GM19395 (cell line): ENCODE results near the gene P4HA3.

Source experiments
- ATAC-seq: cut with Tn5 transposase; IDR thresholded peaks from one replicate; pipeline ENCODE4 v1.9.1; 2021; ENCODE audit warnings: mild to moderate bottlenecking, moderate library complexity; ENCODE audit not compliant: unreplicated experiment

P4HA3 gene

GRCh38 chr11:74268456-74268855 is 43.0 kb downstream of the P4HA3 start:
- ATAC-seq = no peak

DNA sequence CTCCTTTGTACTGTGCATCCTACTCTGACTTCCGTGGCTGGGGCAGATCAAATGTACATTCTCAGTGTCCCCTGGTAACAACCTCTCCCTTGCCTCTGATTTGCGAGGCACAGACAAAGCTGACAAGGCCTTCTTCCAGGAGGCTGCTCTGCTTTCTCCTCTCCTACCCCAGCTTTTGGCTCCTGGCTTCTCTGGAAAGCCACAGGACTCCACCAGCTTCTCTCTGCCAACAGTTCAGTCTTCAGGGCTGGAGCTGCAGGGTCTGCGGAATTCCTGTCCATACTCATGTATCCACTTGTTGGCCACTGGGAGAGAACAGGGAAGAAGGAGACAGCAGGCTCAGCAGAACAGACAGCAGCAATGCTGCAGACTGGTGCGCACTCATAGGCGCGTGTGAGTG is 44.4 kb downstream of the P4HA3 start:
- ATAC-seq = no peak

DNA sequence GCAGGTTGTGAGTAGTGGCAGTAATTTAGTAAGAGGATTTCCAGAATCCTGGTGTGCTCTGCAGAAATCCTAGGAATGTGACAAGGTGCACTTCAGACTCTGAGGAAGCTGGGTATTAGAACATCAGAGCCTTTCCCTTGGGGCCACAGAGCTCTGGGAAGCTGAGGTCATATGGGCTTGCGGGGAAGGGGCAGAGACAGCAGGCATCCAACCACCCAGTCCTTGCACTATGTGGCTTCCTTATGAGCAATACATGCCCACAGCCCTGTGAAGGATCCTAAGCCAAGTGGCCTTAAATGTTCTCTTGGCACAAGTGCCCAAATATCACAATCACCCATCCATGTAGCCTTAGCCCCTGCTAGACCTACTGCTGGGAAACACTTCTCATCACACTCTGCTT is 46.2 kb downstream of the P4HA3 start:
- ATAC-seq = no peak

- ATAC-seq = no peak
These were observed 48.7 kb downstream of the P4HA3 start for GRCh38 chr11:74262725-74263124.

DNA sequence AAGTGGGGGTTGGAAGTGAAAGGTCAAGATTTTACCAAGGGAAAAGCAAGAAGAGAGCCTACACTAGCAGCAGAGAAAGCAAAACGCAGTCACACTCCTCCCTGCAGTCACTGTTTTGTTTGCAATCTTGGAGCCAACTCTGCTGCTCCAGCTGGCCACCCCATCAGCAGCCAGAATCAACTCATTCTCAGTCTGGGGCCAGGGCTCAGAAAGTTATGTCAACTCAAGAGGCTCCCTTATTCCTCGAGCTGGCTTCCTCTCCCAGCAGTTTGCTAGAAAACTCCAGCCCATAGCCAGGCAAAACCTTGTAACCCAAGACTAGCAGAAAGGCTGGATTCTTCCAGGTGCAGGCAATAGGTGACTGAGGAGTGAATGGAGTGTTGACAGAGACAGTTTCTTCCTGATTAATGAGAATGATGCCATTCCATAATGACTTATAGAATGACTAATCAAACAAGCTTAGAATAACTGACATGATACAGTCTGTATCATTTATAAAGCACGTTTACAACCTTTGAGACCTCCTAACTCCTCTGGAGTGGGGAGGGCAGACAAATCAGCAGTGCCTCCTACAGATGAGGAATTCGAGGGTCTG is 53.4 kb downstream of the P4HA3 start:
- ATAC-seq = no peak

DNA sequence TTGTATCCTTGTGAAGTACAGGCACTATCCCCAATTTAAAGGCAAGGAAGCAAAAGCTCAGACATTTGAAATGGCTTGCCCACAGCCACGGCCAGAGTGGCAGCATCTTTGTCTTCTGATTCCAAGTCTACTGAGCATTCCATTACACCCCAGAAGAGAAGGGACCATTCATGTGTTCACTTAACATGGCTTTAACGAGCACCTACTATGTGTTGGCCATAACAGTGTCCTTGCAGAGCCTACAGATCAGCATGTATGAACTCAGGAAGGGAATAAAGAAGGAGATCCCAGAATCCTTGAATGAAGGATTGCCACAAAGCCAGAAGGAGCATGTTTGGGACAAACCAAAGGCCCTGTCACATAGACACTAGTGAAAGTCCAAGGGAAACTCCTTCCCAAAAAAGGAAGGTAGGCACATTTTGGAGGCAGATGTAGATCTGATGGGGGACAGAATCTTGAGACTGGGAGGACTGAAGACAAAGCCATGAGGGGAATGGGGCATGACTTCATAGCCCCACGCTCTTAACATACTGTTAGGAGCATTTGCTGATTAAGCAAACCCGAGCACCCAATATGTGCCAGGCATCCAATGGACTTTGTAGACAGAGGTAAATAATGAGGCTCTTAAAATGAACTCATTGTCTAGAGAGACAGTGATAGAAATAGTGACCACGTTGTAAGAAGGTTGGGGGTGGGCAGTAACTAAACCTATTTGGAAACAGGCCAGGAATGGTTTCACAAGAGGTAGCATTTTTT is 54.9 kb downstream of the P4HA3 start:
- no peak for ATAC-seq

- no peak for ATAC-seq
These were observed 55.6 kb downstream of the P4HA3 start for GRCh38 chr11:74255741-74256375.

- no peak for ATAC-seq
These were observed 58.1 kb downstream of the P4HA3 start for GRCh38 chr11:74253361-74253760.

GRCh38 chr11:74249496-74249895 is 61.9 kb downstream of the P4HA3 start:
- no peak for ATAC-seq

DNA sequence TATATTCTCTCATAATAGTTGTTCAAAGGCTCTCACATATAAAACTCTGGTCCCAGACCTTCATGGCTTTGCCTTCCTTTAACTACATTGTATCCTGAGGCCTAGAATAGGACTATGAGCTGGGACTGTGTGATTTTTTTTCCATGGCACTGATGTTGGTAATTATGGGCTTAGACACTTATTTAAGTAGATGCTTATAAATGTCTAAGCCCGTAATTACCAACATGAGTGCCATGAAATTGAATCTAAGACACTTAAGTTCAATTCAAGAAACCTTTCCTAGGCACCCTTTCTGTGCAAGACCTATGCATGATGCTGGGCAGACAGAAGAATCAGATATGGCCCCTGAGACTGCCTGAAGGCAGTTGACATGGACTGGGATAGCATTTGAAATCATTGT is 63.0 kb downstream of the P4HA3 start:
- ATAC-seq = no peak

DNA sequence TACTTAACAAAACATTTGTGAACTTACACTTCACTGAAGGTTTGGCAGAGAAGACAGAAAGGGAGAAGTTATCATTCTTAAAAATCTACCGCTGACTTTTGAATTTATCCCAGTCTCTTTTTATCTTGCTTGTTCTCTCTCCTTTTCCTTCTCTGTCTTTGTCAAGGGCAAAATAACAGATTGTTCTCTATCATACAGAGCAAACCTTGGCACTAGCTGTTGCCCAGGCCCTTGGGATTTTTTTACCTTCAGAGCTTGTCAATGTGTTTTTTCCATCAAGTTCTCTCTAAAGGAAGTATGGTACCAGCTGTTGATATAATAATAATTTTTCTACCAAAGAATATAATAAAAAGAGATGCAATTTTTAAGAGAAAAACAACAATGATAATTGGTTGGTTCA is 73.2 kb downstream of the P4HA3 start:
- no peak for ATAC-seq

GRCh38 chr11:74237541-74237940 is 73.9 kb downstream of the P4HA3 start:
- ATAC-seq = no peak

GRCh38 chr11:74235121-74235520 is 76.3 kb downstream of the P4HA3 start:
- no peak for ATAC-seq

GRCh38 chr11:74233683-74234082 is 77.8 kb downstream of the P4HA3 start:
- ATAC-seq = no peak

DNA sequence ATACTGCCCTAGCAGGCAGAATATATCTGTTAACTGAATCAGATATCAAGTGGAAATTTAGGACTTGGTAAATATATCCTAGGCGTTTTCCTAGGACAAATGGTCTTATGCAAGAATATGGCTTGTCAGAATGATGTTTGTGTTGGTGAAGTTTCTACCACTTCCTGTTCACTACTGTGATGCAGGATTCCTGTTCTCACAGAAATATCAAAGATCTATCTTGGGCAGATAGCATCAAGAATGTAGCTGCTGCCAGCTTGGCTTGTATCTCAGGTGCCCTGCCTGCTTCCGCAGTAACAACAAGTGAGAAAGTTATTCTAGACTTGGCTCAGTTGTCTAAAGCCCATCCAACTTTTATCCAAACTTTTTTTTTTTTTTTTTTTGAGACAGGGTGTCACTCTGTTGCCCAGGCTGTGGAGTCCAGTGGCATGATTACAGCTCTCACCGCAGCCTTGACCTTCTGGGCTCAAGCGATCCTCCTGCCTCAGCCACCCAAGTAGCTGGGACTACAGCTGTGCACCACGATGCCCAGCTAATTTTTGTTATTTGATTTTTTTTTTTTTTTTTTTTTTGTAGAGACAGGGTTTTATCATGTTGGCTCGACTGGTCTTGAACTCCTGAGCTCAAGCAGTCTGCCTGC is 79.0 kb downstream of the P4HA3 start:
- ATAC-seq = no peak

GRCh38 chr11:74226907-74227306 is 84.5 kb downstream of the P4HA3 start:
- no peak for ATAC-seq

DNA sequence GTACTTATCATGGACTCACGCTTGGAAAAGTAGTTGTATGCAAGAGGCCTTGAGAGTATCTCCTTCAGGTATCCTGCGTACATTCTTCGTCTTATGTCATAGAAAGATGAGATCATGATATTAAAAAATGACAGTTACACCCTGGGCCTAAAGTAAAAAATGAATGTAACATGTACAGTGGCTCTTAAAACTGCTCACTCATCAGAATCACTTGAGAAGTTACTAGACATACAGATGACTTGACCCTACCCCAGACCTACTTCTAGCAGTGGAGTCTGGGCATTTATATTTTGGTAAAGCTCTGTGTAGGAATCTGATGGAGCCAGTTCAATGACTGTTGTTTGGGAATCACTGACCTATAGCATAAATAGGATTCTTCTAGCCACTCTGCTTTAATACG is 85.9 kb downstream of the P4HA3 start:
- ATAC-seq = no peak

DNA sequence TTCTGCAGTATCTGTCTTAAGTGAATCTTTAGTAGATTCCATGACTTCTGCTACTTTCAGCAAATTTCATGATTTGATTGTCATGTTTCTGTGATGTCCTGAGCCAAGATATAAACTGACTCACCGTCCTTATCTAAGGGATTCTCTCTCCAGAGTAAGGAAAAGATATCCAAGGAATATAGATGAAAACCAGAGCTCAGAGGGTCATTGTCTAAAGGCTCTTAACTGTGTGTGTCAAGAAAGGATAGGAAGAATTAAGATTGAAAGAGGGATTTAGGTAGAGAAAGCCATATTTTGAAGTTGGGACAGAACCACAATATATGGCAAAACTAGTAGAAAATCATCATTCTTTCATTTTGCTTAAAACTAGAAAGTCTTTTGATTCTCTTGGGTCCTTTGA is 89.6 kb downstream of the P4HA3 start:
- no peak for ATAC-seq

DNA sequence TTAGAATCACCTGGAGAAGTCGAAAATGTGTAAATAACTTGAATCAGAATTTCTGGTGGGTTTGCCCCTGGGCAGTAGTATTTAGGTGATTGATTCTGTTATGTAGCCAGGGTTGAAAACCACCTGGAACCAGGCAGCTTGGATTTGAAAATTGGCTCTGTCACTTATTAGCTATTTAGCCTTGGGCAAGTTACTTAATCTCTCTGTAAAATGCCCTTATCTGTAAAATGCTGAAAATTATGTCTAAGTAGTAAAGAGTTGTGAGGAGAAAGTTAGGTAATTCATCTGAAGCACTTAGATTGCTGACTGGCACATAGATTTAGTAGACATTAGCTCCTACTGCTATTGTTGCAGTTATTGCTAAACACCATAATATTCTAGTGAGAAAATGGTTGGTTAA is 91.1 kb downstream of the P4HA3 start:
- no peak for ATAC-seq
